SK-N-MC (cell line): ENCODE data around the gene EPN3.

Experiments used
- EZH2 ChIP-seq: fragments of 200-600 bp; sonication (generic); IDR thresholded peaks from one replicate; pipeline ENCODE4 v1.6.1; 2017; ENCODE audit warnings: antibody characterized with exemption
- POLR2AphosphoS5 ChIP-seq: IDR thresholded peaks from 2 replicates; pipeline ENCODE4 v1.6.1; 2012; ENCODE audit warnings: mild to moderate bottlenecking, low read depth, low read length, borderline replicate concordance

DNA sequence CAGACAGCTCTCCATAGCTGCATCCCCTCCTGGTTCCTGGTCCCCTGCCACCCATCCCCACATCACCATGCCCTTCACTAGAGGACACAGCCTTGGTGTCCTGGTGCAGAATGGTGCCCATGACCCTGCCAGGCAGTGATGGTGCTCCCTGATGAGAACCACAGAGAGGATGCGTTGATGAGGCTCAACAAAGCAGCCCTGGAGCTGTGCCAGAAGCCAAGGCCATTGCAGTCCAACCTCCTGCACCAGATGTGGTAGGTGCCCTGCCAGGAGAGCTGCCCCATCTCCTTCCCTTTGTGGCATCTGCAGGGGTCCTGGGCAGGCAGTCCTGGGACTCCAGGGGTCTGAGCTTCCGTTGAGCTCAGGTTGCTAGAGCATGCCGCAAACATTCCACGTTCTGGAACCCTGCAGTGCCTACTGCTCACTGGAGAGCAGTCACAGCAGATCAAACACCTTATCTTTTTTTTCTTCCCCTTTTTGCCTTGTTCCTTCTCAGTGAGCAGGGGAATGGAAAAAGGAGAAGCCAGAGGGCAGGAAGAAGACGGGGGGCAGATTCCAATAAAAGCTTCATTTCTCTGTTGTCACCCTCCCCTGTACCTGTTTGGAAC is 5.3 kb upstream of the EPN3 start:
- TF ChIP-seq EZH2: no peak
- TF ChIP-seq POLR2AphosphoS5: no peak
